Activated T-cell treated with anti-CD3 and anti-CD28 coated beads for 1 hour (primary cell): ENCODE results near the gene GDPD5.

Source experiments
- DNase-seq: peaks from one replicate; pipeline ENCODE4 v3.0.0-alpha.2; 2020; ENCODE audit warnings: low read depth

Gene GDPD5

DNA sequence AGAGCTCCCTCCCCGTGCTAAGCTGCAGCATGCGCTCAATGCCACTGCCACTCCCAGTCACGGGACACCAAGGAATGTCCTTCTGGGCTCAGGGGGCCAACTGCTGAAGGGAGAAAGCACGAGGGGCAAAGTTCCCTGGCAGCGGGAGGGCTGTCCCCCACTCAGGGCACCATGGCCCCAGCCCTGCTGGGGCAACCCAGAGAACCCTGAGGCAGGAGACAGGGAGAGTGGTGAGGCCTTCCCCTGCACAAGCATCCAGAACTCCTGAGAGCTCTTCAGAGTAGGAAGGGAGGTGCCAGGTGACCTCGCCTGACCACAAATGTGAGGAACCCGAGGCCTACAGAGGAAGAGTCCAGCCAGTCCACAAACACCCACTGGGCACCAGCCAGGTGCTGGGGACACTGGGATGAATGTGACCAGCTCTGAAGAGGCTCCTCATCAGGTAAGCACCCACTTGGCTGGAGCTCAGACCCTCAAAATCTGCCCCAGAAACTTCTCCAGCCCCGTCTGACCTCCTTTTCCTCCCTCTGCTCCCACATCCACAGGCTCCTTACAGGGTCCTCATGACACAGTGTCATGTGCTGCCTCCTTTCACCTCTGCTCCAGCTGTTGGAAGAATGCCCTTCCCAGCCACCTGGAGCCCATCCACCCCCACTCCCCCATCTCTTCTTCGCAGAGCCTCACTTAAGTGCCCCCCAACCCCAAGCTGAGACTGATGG is 15.6 kb downstream of the GDPD5 start:
- DNase-seq: no peak

GRCh38 chr11:75509020-75509720 is 16.6 kb downstream of the GDPD5 start:
- no peak for DNase-seq

DNA sequence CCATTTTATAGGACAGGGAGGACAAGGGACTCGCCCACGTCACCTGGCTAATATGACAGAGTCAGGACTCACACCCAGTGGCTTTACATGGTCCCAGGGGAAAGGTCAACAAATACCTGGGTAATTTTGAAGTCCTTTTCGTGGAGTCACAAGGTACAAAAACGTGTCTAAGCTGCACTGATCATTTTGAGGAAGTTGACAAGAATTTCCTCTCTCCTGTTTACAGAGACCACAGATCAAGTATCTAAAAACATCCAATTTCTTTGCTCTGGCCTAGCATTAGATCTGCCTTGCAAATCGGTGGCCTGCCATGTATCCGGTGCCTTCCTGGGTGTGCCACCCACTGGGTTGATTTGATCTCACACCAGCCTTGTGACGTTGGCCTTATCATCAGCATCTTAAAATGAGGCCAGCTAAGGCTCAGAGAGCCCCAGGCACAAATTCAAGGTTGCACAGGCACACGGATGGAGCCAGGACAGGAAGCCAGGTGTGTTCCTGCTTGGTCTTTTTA is 17.6 kb downstream of the GDPD5 start:
- DNase-seq: no peak

GRCh38 chr11:75507571-75507970 is 18.2 kb downstream of the GDPD5 start:
- no peak for DNase-seq

GRCh38 chr11:75506827-75507226 is 18.9 kb downstream of the GDPD5 start:
- DNase-seq: no peak

GRCh38 chr11:75505916-75506692 is 19.6 kb downstream of the GDPD5 start:
- no peak for DNase-seq

GRCh38 chr11:75504501-75504900 is 21.2 kb downstream of the GDPD5 start:
- no peak for DNase-seq

GRCh38 chr11:75503531-75504099 is 22.1 kb downstream of the GDPD5 start:
- DNase-seq: no peak

- no peak for DNase-seq
These were observed 23.6 kb downstream of the GDPD5 start for GRCh38 chr11:75502138-75502537.

- no peak for DNase-seq
These were observed 25.0 kb downstream of the GDPD5 start for GRCh38 chr11:75500742-75501141.

DNA sequence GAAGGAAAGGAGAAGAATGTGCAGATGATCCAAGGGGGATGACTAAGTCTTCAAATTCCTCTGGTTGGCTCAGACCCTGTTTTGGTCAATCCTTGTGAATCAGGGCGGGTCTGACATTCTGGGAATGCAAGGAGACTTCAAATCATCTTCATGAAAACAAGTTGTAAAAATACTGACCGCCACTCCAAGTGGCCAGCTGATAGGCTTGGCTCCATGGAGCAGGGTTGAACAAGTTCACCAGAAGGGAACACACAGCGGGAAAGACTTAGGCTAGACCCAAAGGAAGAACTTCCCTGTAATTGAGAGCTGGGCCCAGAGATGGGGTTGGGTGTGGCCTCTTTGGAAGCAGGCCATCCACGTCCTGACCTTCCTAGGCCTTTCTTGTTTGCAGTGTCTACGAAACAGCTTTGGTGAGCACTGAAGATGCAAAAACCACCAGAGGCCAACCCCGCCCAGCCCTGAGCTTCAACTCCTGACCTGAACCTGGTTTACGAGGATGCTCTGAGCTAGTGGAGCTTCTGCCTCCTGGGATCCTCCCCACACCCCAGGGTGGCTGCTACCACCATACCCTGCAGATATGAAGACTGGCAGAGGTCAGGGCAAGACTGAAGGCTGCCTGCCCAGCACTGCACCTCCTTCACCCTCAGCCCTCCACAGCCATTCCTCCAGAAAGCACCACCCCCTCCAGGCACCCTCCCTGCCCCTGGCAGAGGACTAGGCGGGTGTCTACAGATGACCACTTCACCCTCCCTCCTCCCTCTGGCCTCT is 26.1 kb downstream of the GDPD5 start:
- no peak for DNase-seq

DNA sequence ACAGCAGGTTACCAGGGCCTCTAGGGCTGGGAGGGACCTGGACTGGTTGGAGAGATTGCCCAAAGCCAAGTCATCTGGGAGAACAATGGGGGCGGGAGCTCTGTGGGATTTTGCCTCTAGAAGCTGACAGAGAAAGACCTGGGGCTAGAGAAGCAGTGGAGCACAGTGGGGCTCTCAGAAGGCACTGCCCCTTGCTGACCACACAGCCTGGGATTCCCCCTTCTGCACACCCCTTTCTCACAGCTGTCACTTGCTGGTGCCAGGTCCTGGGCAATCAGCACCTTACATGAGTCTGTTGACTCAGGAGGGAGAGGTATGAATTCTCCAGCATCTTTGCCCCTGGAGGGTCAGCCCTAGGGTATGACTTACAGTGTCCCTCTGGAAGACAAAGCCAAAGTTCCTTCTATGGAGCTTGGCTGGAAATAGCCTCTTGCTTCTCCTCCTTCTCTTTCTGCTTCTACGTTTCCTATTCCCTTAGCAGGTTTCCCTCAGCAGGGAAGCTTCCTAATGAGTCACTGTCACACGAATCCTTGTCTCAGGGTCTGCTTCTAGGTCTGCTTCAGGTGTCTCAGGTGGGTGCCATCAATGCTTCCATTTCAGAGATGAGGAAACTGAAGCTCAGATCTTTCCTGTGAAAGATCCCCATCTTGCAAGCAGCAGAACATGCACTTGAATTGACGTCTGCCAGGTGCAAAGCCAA is 27.0 kb downstream of the GDPD5 start:
- no peak for DNase-seq

GRCh38 chr11:75497788-75498409 is 27.8 kb downstream of the GDPD5 start:
- no peak for DNase-seq

- no peak for DNase-seq
These were observed 29.4 kb downstream of the GDPD5 start for GRCh38 chr11:75496305-75496752.

DNA sequence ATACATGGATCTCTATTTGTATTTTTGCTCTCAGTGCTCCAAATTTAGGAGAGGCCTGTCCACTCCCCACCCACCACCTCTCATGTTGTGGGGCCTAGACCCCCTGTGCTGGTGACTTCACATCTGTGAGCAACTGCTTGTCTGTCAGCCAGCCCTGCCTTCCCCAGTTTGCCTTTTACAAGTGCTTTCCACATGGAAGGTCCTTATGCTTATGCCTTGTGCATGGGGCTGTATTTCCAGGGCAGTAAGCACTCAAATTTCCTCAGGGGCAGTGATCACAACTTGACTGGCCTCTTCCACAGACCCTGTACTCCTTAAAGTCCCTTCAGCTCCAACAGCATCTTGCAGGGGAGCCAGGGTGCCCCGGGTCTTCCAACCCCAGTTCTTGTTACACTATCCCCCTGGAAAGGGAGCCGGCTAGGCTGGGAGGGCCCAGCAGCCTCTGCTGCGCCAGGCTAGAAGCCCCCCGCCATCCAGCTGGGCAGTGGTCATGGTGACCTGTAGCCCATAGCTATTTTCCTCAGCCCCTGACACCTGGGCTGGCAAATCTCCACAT is 29.9 kb downstream of the GDPD5 start:
- no peak for DNase-seq

GRCh38 chr11:75493626-75494025 is 32.1 kb downstream of the GDPD5 start:
- no peak for DNase-seq

GRCh38 chr11:75492181-75492820 is 33.4 kb downstream of the GDPD5 start:
- peak; percentile 36 for DNase-seq

GRCh38 chr11:75491465-75491864 is 34.3 kb downstream of the GDPD5 start:
- DNase-seq: no peak
